ENCODE data around the gene TRIM28.

The TRIM28 gene

DNA sequence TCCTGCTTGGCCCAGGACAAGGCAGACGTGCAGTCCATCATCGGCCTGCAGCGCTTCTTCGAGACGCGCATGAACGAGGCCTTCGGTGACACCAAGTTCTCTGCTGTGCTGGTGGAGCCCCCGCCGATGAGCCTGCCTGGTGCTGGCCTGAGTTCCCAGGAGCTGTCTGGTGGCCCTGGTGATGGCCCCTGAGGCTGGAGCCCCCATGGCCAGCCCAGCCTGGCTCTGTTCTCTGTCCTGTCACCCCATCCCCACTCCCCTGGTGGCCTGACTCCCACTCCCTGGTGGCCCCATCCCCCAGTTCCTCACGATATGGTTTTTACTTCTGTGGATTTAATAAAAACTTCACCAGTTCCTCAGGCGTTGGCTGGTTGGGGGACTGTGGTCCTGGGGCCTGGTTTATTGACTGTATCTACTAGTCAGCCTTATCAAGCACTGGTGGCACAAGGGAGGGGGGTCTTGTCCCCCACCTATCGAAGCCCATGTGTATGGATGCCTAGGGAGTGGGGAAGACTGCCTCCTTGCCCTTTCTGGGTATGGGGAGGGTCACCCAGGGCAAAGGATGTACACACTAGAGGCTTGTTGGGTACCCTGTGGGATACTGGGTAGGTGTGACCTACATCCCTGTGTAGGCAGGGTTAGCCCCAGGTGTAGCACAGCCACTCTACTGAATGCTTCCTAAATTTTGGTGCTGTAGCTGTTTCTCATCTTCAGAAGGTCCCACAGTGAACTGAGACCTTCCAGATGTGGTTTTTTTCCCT is 6.7 kb downstream of the TRIM28 start:
- no peak for DNase-seq

DNA sequence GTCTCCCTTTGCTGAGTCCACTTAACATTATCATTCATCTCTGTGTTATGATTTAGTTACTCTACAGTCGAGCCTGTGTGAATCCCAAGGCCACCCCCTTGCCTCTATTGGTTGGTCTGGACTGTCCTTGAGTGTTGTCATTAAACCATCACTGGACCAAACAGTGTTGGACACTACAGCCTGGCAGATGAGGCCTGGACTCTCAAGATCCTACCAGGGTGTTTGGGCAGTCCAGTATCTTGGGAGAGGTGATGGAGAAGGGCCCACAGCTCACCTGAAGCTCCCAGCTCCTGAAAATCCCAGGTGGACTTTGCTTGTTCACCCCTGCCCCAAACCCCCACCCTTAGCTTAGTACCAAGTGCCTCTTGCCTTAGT is 7.2 kb downstream of the TRIM28 start:
- no peak for DNase-seq

GRCh38 chr19:58551577-58552471 is 8.0 kb downstream of the TRIM28 start:
- no peak for DNase-seq

DNA sequence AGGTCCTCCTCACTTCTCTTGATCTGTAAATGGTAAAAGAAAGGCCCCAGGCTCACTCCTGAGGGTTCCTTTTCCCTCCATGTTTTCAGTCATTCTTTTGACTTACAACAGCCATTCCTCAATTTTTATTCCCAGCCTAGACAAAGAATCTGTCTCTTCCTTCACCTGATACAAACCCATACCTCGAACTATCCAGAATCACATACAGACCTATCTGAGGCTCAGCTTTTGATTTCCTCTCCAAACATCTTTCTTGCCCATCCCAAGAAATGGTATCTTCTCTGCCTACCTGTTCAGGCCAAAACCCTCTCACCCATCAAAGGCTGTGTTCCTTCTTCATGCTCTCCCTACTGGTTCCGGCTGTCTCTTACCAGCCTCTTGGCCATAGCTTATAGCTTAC is 8.8 kb downstream of the TRIM28 start:
- DNase-seq: no peak

- DNase-seq: no peak
Observed at GRCh38 chr19:58553799-58554493, 10.1 kb downstream of the TRIM28 start.

- no peak for DNase-seq
Observed at GRCh38 chr19:58554494-58555368, 10.9 kb downstream of the TRIM28 start, which contains the start of gene CHMP2A. Gene CHMP2A, minus strand, starts transcription at chr19:58555105. Its CDS starts 893 bp downstream, at chr19:58554212.

GRCh38 chr19:58555369-58555885 is 11.6 kb downstream of the TRIM28 start:
- no peak for DNase-seq

- DNase-seq: no peak
Observed at GRCh38 chr19:58555920-58556621, 12.2 kb downstream of the TRIM28 start.

GRCh38 chr19:58556622-58557220 is 12.9 kb downstream of the TRIM28 start:
- no peak for DNase-seq

GRCh38 chr19:58557221-58558065 is 13.6 kb downstream of the TRIM28 start:
- DNase-seq: no peak

DNA sequence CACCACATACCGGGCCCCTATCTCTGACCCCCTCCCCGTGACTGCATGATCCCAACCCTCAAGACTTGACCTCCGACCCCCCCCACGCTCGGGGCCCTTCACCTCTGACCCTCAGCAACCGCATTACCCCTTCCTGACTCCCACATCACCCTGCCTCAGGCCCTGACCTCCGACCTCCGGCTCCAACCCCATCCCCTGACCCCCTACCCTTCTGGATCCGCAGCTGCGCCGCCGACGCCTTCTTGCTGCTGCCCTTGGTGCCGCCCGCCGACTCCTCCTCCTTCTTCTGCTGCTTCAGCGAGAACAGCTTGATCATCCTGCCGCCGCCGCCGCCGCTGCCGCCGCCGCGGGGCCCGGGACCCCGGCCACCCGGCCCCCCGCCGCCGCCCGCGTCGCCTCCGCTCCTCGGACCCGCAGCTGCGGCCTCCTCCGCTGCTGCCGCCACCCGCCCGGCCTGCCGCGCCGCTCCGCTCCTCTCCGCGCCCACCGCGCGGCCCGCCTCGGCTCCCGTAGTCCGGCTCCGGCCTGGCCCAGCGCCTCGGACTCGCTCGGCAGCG is 14.3 kb downstream of the TRIM28 start, which contains the start of gene UBE2M:
Gene UBE2M (minus strand): TSS at position 546 of the 557 bp plus-strand sequence. CDS start 230 bp downstream, at position 316.
- DNase-seq: no peak

DNA sequence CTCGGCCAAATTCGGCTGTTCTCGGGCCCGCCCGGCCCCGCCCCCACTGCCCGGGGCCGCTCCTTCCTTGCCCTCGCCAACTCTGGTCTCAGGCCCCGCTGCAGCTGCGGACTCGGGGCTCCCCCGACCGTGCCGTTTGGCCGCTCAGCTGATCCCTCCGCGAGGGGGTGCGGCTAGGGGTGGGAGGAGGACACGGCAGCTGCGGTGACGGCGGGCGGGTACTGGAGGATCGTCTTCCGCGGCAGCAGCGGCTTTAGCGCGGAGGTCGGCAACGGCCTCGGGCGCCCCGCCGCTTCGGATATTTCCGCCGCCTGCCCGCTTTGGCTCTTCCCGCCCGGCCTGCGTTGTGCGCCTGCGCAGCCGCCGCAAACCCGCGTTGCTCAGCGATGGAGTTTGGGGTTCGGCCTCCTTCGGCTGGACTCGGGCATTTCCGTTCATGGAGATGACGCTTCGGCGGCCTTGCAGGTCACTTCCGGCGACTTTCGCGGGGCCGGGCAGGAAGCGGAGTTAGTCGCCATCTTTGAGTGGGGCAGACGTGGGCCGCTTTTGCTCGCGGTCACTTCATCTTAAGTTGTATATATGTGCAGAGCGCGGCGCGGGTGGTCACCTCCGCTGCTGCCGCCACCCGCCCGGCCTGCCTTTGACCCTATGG is 14.9 kb downstream of the TRIM28 start:
- no peak for DNase-seq

- DNase-seq: no peak
Observed at GRCh38 chr19:58559275-58560006, 15.6 kb downstream of the TRIM28 start.

DNA sequence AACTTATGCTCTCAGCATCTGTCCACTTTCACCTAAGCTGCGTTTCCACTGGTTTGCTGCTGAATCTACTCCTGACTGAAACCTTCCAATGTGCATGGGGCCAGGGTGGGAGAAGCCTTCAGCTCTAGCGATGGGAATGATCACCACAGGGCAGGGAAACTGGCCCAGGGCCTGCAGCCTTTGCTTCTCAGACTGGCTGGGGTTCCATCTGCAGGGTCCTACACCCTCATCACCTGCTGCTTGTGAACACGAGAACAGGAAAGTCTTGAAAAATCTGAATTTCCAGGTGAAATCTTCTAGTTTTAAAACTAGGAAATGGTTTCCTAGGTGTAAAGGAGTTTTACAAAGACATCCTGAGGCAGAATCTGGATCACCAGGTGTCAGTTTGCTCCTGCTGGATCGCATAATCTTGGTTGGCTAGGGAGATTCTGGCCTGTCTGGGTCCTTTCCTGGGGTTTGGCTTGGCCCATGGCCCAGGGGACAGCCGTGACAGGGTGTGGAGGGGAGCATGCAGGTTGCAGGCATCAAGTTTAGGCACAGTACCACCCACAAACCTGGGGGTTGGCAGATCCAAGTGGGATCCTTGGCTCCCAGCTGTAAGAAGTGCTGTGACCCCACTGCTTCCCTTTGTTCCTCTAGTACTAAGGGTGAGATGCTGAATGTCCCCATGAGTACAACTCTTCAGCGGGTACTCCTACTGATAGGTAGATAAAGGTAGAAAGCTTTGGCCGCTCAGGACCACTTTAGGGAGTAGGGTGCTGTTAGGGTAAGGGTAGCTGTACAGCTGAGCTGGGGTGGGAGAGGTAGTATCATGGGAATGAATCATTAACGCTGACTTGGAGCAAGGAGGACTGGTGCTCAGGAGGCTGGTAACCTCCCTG is 16.4 kb downstream of the TRIM28 start:
- no peak for DNase-seq

DNA sequence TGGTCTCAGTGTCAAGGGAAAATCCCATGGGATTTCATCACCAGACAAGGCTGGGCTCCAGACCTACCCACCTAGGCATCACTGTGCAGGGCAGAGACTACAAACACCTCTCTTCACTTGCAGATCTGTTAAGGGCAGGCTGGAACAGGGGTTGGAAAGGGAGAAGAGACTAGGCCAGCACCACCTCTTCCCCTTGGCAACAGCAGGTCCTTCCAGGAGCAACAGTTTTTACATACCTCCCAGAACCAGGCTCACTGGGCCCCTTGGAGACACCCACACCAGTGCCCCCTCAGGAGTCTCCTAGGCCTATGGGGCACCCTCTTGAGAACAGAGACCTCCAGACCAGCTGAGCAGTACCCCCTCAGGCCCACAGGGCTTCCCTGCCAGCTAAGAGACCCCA is 17.1 kb downstream of the TRIM28 start:
- no peak for DNase-seq

GRCh38 chr19:58561373-58562121 is 17.7 kb downstream of the TRIM28 start:
- no peak for DNase-seq

Data from Kasumi-1 (cell line).